Left lung (tissue), 10 donors: ENCODE measurements around the gene SNRPA. TPM values are rescaled to one million over a fixed set of nuclear protein-coding genes. Genes with fewer than 3 reads are reported as not detected.
A peak's percentile ranks its signal among the peaks of the same experiment; 100 is the strongest.

ENCODE experiments used
- ATAC-seq: fragments of 200-7000 bp; cut with Tn5 transposase; one replicate; pipeline ENCODE4 v1.9.1; 2020; ENCODE audit warnings: moderate library complexity
- DNase-seq, 4 donors: peaks; one replicate each; pipeline ENCODE4 v3.0.0-alpha.2; 2013 to 2020
- H3K27ac ChIP-seq, 2 donors: fragments of 200-600 bp; sonication (generic) in 1 of 2; one replicate each; pipeline versions ENCODE4 v1.5.0 to v1.8.0; 2020 to 2021
- H3K27me3 ChIP-seq, 2 donors: fragments of 200-600 bp; sonication (generic) in 1 of 2; one replicate each; pipeline versions ENCODE4 v1.5.0 to v1.8.0; 2020 to 2021
- H3K36me3 ChIP-seq, 2 donors: fragments of 200-600 bp; sonication (generic) in 1 of 2; one replicate each; pipeline versions ENCODE4 v1.5.0 to v1.8.0; 2020 to 2021
- H3K4me1 ChIP-seq, 2 donors: fragments of 200-600 bp; one replicate each; pipeline ENCODE4 v1.8.0; 2021
- H3K4me3 ChIP-seq, 2 donors: fragments of 200-600 bp; sonication (generic) in 1 of 2; one replicate each; pipeline versions ENCODE4 v1.5.0 to v1.8.0; 2020 to 2021; ENCODE audit warnings: mild to moderate bottlenecking in 1 of 2
- H3K9me3 ChIP-seq, 2 donors: fragments of 200-600 bp; sonication (generic) in 1 of 2; one replicate each; pipeline versions ENCODE4 v1.5.0 to v1.8.0; 2020 to 2021
- intact Hi-C, 2 donors: fragments of 100-400 bp; cut with DNase I; formaldehyde crosslinking; loops; one replicate each; pipeline versions ENCODE4 v1.11.2 to v1.14.2; 2022
- polyA plus RNA-seq, 6 donors: library from polyadenylated mRNA; unstranded; fragments of 120-200 nt; gene quantifications; one replicate each; pipeline ENCODE4 v1.2.1, GENCODE V29; 2013; ENCODE audit not compliant: insufficient read length in 6 of 6
- total RNA-seq, 2 donors: library from RNA; stranded (reverse); fragmentation: NEBNext Ultra II Directional; extraction: Animal tissue kit (Norgen Biotek cat#: 25700); gene quantifications; one replicate each; pipeline ENCODE4 v1.2.1, GENCODE V29; 2021
- TF ChIP-seq, protein P1 (sequence below), 2 donors: fragments of 200-600 bp; sonication (generic) in 1 of 2; IDR thresholded peaks; one replicate each; pipeline versions ENCODE4 v1.5.0 to v1.8.0; 2021; ENCODE audit warnings: antibody characterized with exemption in 2 of 2
- donor health status: DM: no; HTN: yes; CAD: no.
- donor health status: DM: no; HTN: no; CAD: no.

SNRPA gene
- total and polyA plus RNA-seq, 8 donors: 46.1 to 126 (median 112) TPM

DNA sequence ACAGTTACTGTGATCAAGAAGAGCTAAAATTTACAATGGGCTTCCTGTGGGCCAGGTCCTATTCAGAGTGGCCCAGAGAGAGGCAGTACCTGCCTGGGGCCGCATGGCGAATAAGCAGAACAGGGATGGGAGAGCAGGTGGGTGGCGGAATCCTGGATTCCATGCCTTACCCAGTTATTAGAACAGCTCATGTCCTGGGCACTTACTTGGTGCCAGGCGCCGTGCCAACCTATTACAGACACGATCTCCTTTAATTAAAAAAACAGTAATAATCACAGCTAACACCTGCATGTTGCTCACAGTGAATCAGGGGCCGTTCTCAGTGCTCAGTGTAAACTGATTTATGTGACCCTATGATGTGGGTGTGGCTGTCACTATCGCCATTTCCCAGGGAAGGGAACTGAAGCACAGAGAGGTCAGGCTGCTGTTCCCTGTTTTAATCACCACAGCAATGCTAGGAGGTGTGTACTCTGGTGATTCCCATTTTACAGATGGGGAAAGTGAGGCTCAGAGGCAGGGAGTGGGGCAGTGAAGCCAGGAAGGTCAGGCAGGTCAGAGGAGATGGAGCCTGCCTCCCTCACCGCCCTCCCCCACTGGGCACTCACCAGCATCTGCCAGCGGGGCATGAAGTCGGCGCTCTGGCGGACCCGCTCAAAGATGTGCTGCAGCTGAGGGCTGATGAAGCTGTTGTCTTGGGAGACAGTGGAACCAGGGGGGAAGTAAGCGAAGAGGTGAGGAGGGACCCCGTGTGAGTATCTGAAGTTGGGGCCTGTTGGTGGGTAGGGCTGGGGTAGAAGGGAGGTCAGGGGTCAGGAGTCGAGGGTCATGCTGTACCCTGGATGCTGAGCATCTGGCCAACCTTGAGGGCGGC lies 46.3 kb upstream of the SNRPA start:
- no peak for ATAC-seq
- TF ChIP-seq, protein P1, sequence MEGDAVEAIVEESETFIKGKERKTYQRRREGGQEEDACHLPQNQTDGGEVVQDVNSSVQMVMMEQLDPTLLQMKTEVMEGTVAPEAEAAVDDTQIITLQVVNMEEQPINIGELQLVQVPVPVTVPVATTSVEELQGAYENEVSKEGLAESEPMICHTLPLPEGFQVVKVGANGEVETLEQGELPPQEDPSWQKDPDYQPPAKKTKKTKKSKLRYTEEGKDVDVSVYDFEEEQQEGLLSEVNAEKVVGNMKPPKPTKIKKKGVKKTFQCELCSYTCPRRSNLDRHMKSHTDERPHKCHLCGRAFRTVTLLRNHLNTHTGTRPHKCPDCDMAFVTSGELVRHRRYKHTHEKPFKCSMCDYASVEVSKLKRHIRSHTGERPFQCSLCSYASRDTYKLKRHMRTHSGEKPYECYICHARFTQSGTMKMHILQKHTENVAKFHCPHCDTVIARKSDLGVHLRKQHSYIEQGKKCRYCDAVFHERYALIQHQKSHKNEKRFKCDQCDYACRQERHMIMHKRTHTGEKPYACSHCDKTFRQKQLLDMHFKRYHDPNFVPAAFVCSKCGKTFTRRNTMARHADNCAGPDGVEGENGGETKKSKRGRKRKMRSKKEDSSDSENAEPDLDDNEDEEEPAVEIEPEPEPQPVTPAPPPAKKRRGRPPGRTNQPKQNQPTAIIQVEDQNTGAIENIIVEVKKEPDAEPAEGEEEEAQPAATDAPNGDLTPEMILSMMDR (IDR thresholded peaks at IDR 0.05): no peak
- H3K36me3 ChIP-seq: peaks cover 0 to 96% of the 10 kb centered on the region in 2 donors
- H3K27me3 ChIP-seq: no peaks in the 10 kb centered on the region
- no peak for DNase-seq
- no peak overlapping the region for H3K4me3 ChIP-seq
- intact Hi-C loops: no loop called here
- no peaks in the 10 kb centered on the region for H3K4me1 ChIP-seq
- H3K27ac ChIP-seq: no peak overlapping the region
- H3K9me3 ChIP-seq: no peaks in the 10 kb centered on the region

DNA sequence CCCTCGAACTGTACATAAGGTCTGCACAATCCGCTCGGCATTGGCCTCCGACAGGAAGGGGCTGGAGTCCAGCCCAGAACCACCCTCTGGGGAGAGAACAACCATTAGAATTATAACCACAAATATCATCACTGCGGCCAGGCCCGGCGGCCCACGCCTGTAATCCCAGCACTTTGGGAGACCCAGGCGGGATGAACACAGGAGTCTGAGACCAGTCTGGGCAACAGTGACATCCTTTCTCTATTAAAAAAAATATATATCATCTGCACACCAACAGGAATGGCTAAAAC lies 45.7 kb upstream of the SNRPA start:
- ATAC-seq: no peak
- intact Hi-C loops: no loop called here
- TF ChIP-seq, protein P1 (IDR thresholded peaks at IDR 0.05): no peak

DNA sequence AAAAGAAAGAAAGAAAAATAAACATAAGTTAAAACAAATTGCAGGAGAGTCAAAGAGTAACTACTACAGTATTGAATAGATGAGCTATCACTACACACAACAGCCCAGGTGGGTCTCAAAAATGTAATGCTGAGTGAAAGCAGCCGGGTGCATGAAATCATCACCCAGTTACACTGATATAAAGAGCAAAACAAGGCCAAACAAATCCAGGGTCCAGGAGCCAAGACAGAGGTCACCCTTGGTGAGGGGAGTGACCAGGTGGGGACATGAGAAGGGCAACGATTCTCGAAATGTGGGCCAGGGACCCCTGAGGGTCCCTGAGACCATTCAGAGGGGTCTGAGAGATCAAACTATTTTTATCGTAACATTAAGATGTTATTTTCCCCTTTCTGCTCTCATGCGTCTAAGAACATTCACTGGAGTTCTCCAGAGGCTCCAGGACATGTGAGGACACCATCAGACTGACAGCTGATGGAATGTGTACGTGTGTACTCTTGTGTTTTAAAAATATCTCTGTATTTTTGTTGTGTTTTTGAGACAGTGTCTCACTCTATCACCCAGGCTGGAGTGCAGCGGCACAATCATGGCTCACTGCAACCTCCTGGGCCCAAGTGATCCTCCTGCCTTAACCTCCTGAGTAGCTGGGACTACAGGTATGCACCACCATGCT lies 44.9 kb upstream of the SNRPA start:
- Histone ChIP-seq H3K27me3 (no peaks in the 10 kb centered on the region), H3K4me3 (no peak overlapping the region), H3K4me1 (no peaks in the 10 kb centered on the region), H3K27ac (no peak overlapping the region), H3K9me3 (no peaks in the 10 kb centered on the region), H3K36me3 (peaks cover 0 to 94% of the 10 kb centered on the region in 2 donors)
- intact Hi-C loops: no loop called here
- TF ChIP-seq, protein P1 (IDR thresholded peaks at IDR 0.05): no peak
- DNase-seq (no peak), ATAC-seq (no peak)

More for the DNA sequence above, 45.7 kb upstream of the SNRPA start:
- Histone ChIP-seq H3K9me3 (no peaks in the 10 kb centered on the region), H3K4me1 (no peaks in the 10 kb centered on the region), H3K27me3 (no peaks in the 10 kb centered on the region), H3K27ac (no peak overlapping the region), H3K4me3 (no peak overlapping the region), H3K36me3 (peaks cover 0 to 96% of the 10 kb centered on the region in 2 donors)
- DNase-seq: peak in 1 of 4 donors; percentile 66

DNA sequence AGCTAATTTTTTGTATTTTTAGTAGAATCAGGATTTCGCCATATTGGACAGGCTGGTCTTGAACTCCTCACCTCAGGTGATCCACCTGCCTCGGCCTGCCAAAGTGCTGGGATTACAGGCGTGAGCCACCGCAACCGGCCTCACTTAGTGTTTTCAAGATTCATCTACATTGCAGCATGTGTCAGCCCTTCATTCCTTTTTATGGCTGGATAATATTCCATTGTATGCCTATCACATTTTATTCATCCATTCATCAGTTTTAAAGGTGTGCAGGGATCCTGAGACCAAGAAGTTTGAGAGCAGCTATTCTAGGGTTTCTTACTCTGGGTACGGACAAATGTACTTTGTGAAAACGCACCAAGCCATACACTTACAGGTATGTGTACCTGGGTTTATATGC lies 43.4 kb upstream of the SNRPA start:
- Histone ChIP-seq H3K27me3 (no peaks in the 10 kb centered on the region), H3K27ac (no peak overlapping the region), H3K36me3 (peaks cover 0 to 83% of the 10 kb centered on the region in 2 donors), H3K9me3 (no peaks in the 10 kb centered on the region), H3K4me1 (no peaks in the 10 kb centered on the region), H3K4me3 (no peak overlapping the region)
- intact Hi-C loops: no loop called here
- no peak for DNase-seq
- TF ChIP-seq, protein P1 (IDR thresholded peaks at IDR 0.05): no peak
- no peak for ATAC-seq

DNA sequence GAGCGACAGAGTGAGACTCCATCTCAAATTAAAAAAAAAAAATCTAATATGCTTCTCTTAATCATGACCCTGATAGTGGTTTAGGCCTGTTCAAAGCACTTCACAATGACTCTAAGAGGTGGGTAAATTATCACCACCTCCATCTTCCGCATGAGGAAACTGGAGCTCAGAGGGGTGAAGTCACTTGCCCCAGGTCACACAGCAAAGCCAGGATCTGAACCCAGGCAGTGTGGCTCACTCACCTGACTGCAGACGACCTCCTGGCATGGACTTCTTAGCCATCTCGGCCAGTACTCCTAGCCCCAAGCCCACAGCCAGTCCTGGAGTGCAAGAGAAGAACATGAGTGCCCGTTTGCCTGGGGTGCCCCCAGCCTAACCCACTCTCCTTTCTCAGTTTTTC lies 41.2 kb upstream of the SNRPA start:
- peaks cover 0 to 69% of the 10 kb centered on the region in 2 donors for H3K36me3 ChIP-seq
- no peak overlapping the region for H3K4me3 ChIP-seq
- ATAC-seq: no peak
- intact Hi-C loops: no loop called here
- no peaks in the 10 kb centered on the region for H3K27me3 ChIP-seq
- H3K4me1 ChIP-seq: peaks cover 5 to 13% of the 10 kb centered on the region in 2 donors
- no peak for DNase-seq
- H3K9me3 ChIP-seq: no peaks in the 10 kb centered on the region
- TF ChIP-seq, protein P1 (IDR thresholded peaks at IDR 0.05): no peak
- no peak overlapping the region for H3K27ac ChIP-seq
